Keratinocyte (primary cell): ENCODE measurements around the gene DNM2.

Experiments
- EZH2 ChIP-seq: IDR thresholded peaks from one replicate; pipeline ENCODE4 v1.6.1; 2012; ENCODE audit warnings: inconsistent platforms, mild to moderate bottlenecking, low read length, moderate library complexity
- TF ChIP-seq, protein P1 (sequence below), 3 experiments: IDR thresholded peaks in 1 of 3; conservative IDR thresholded peaks in 1 of 3; optimal IDR thresholded peaks in 1 of 3; 2 replicates in 2 of 3; 3 replicates in 1 of 3; pipeline versions ENCODE3 to v1.5.1; 2011; ENCODE audit warnings: low read length in 3 of 3, mild to moderate bottlenecking in 3 of 3, moderate library complexity in 2 of 3, control low read depth in 1 of 3, inconsistent platforms in 1 of 3; ENCODE audit not compliant: insufficient read depth in 2 of 3; ENCODE audit errors: extremely low read depth in 1 of 3

DNA sequence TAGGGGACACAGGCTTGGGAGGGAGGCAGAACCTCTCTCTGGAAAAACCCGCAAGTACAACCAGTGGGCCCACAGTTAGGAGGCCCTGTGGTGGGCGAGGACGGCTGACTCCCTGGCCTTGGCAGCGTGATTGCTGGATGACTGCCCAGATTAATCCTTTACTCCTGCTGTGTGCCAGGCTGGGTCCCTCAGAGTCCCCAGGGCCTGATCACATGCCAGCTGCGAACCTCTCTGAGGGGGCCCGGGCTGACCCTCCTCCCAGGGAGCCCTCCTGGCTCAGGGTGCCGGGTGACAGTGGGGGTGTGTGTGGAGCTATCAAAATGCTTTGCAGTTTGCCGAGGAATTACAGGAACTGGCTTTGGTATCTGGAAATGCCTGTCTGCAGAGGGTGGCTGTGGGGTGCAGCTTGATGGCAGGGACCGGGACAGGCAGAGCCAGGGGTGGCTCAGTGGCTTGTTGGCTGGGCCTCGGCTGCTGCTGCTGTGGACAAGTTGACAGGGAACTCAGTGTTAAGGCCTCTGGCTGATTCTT, 48.9 kb downstream of the DNM2 start:
- TF ChIP-seq, protein P1, sequence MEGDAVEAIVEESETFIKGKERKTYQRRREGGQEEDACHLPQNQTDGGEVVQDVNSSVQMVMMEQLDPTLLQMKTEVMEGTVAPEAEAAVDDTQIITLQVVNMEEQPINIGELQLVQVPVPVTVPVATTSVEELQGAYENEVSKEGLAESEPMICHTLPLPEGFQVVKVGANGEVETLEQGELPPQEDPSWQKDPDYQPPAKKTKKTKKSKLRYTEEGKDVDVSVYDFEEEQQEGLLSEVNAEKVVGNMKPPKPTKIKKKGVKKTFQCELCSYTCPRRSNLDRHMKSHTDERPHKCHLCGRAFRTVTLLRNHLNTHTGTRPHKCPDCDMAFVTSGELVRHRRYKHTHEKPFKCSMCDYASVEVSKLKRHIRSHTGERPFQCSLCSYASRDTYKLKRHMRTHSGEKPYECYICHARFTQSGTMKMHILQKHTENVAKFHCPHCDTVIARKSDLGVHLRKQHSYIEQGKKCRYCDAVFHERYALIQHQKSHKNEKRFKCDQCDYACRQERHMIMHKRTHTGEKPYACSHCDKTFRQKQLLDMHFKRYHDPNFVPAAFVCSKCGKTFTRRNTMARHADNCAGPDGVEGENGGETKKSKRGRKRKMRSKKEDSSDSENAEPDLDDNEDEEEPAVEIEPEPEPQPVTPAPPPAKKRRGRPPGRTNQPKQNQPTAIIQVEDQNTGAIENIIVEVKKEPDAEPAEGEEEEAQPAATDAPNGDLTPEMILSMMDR (optimal IDR thresholded peaks at IDR 0.05 in 1 of 3, IDR thresholded peaks at IDR 0.05 in 1 of 3, conservative IDR thresholded peaks at IDR 0.05 in 1 of 3; ENCODE audit: extremely low read depth in 1 of 3, insufficient read depth in 2 of 3, low read length in 3 of 3): no peak
- TF ChIP-seq EZH2: no peak
